Skeletal muscle satellite cell (primary cell): ENCODE data around the gene SSMEM1. TPM values are rescaled to one million over a fixed set of nuclear protein-coding genes. Genes with fewer than 3 reads are reported as not detected.
"Not testable (repeated sequence)": the region's sequence is repeated elsewhere in the genome, so short reads cannot be mapped to it uniquely, and the experiment has no call there.

ENCODE experiments used
- H3K27me3 ChIP-seq: 2 replicates; pipeline ENCODE4 v1.7.0; 2013; ENCODE audit warnings: low read length; ENCODE audit not compliant: control insufficient read depth, insufficient read depth
- H3K36me3 ChIP-seq: 2 replicates; pipeline ENCODE4 v1.7.0; 2013; ENCODE audit warnings: mild to moderate bottlenecking, control low read depth, low read length; ENCODE audit not compliant: insufficient read depth
- H3K4me1 ChIP-seq: 2 replicates; pipeline ENCODE4 v1.7.0; 2013; ENCODE audit warnings: low read length; ENCODE audit not compliant: control insufficient read depth, insufficient read depth
- H3K4me2 ChIP-seq: 2 replicates; pipeline ENCODE4 v1.7.0; 2013; ENCODE audit warnings: mild to moderate bottlenecking, low read length
- H3K4me3 ChIP-seq: 2 replicates; pipeline ENCODE4 v1.7.0; 2013; ENCODE audit warnings: low read length
- H3K9ac ChIP-seq: 2 replicates; pipeline ENCODE4 v1.7.0; 2013; ENCODE audit warnings: mild to moderate bottlenecking, low read depth, low read length, moderate library complexity
- H3K9me3 ChIP-seq: replicated peaks from 2 replicates; pipeline ENCODE4 v1.7.0; 2013; ENCODE audit warnings: mild to moderate bottlenecking, control low read depth, low read length
- total RNA-seq: library from RNA; depleted of rRNA; stranded (reverse); fragments of >200 nt; gene quantifications from 2 replicates; pipeline ENCODE4 v1.2.3, GENCODE V29; 2012; rRNA removed

SSMEM1 gene
- not detected in 2 replicates for total RNA-seq

- H3K4me3 ChIP-seq, result no peak within 1 kb of the TSS
- no peaks in the 10 kb centered on the region for H3K27me3 ChIP-seq
- no peak within 1 kb of the TSS for H3K4me2 ChIP-seq
- peaks cover 6% of the 10 kb centered on the region for H3K36me3 ChIP-seq
- H3K9me3 ChIP-seq, result no peaks in the 10 kb centered on the region
- peaks cover 12% of the 10 kb centered on the region for H3K4me1 ChIP-seq
- H3K9ac ChIP-seq, result no peak within 1 kb of the TSS
Observed at GRCh38 chr7:130207642-130208041, at the start of gene SSMEM1. SSMEM1 (plus strand) TSS chr7:130207860; CDS start chr7:130207911, 51 bp downstream.

- no peaks in the 10 kb centered on the region for H3K27me3 ChIP-seq
- H3K4me3 ChIP-seq, result no peak overlapping the region
- peaks cover 33% of the 10 kb centered on the region for H3K36me3 ChIP-seq
- H3K4me1 ChIP-seq, result no peaks in the 10 kb centered on the region
- no peak overlapping the region for H3K9ac ChIP-seq
- no peak overlapping the region for H3K4me2 ChIP-seq
- H3K9me3 ChIP-seq, result no peaks in the 10 kb centered on the region
Observed at GRCh38 chr7:130160023-130160422, 47.6 kb upstream of the SSMEM1 start.

GRCh38 chr7:130160455-130160854 is 47.2 kb upstream of the SSMEM1 start:
- peaks cover 35% of the 10 kb centered on the region for H3K36me3 ChIP-seq
- no peak overlapping the region for H3K4me3 ChIP-seq
- H3K4me2 ChIP-seq, result no peak overlapping the region
- H3K9me3 ChIP-seq, result no peaks in the 10 kb centered on the region
- H3K9ac ChIP-seq, result no peak overlapping the region
- no peaks in the 10 kb centered on the region for H3K27me3 ChIP-seq
- no peaks in the 10 kb centered on the region for H3K4me1 ChIP-seq

- no peak overlapping the region for H3K9ac ChIP-seq
- peaks cover 38% of the 10 kb centered on the region for H3K36me3 ChIP-seq
- H3K4me2 ChIP-seq, result no peak overlapping the region
- no peaks in the 10 kb centered on the region for H3K9me3 ChIP-seq
- no peak overlapping the region for H3K4me3 ChIP-seq
- no peaks in the 10 kb centered on the region for H3K27me3 ChIP-seq
- no peaks in the 10 kb centered on the region for H3K4me1 ChIP-seq
Observed at GRCh38 chr7:130162196-130162595, 45.5 kb upstream of the SSMEM1 start.

- no peaks in the 10 kb centered on the region for H3K4me1 ChIP-seq
- H3K36me3 ChIP-seq, result peaks cover 36% of the 10 kb centered on the region
- H3K9me3 ChIP-seq, result no peaks in the 10 kb centered on the region
- no peak overlapping the region for H3K9ac ChIP-seq
- H3K4me3 ChIP-seq, result no peak overlapping the region
- H3K4me2 ChIP-seq, result no peak overlapping the region
- H3K27me3 ChIP-seq, result no peaks in the 10 kb centered on the region
Observed at GRCh38 chr7:130174237-130174959, 33.3 kb upstream of the SSMEM1 start.

- Histone ChIP-seq H3K4me2 (no peak overlapping the region), H3K4me3 (no peak overlapping the region), H3K27me3 (no peaks in the 10 kb centered on the region), H3K9me3 (no peaks in the 10 kb centered on the region), H3K36me3 (peaks cover 43% of the 10 kb centered on the region), H3K9ac (no peak overlapping the region), H3K4me1 (no peaks in the 10 kb centered on the region)
Observed at GRCh38 chr7:130178251-130178650, 29.4 kb upstream of the SSMEM1 start.

- Histone ChIP-seq H3K4me2 (no peak overlapping the region), H3K36me3 (peaks cover 30% of the 10 kb centered on the region), H3K9ac (no peak overlapping the region), H3K4me1 (no peaks in the 10 kb centered on the region), H3K27me3 (no peaks in the 10 kb centered on the region), H3K4me3 (no peak overlapping the region), H3K9me3 (no peaks in the 10 kb centered on the region)
Observed at GRCh38 chr7:130179631-130180030, 28.0 kb upstream of the SSMEM1 start.

GRCh38 chr7:130180571-130181262 is 26.9 kb upstream of the SSMEM1 start:
- Histone ChIP-seq H3K4me1 (no peaks in the 10 kb centered on the region), H3K36me3 (peaks cover 29% of the 10 kb centered on the region), H3K4me2 (no peak overlapping the region), H3K4me3 (no peak overlapping the region), H3K9ac (no peak overlapping the region), H3K9me3 (no peaks in the 10 kb centered on the region), H3K27me3 (no peaks in the 10 kb centered on the region)

GRCh38 chr7:130181263-130181605 is 26.4 kb upstream of the SSMEM1 start:
- Histone ChIP-seq H3K27me3 (no peaks in the 10 kb centered on the region), H3K9ac (no peak overlapping the region), H3K36me3 (peaks cover 29% of the 10 kb centered on the region), H3K4me2 (no peak overlapping the region), H3K4me3 (no peak overlapping the region), H3K9me3 (no peaks in the 10 kb centered on the region), H3K4me1 (no peaks in the 10 kb centered on the region)

GRCh38 chr7:130182990-130183389 is 24.7 kb upstream of the SSMEM1 start:
- Histone ChIP-seq H3K4me2 (no peak overlapping the region), H3K9me3 (no peaks in the 10 kb centered on the region), H3K9ac (no peak overlapping the region), H3K4me1 (no peaks in the 10 kb centered on the region), H3K4me3 (no peak overlapping the region), H3K27me3 (no peaks in the 10 kb centered on the region), H3K36me3 (peaks cover 29% of the 10 kb centered on the region)

GRCh38 chr7:130184349-130184748 is 23.3 kb upstream of the SSMEM1 start:
- peaks cover 28% of the 10 kb centered on the region for H3K36me3 ChIP-seq
- not testable (repeated sequence) for H3K4me3 ChIP-seq, H3K9ac ChIP-seq, H3K27me3 ChIP-seq, H3K4me2 ChIP-seq, H3K4me1 ChIP-seq, H3K9me3 ChIP-seq

GRCh38 chr7:130187360-130187759 is 20.3 kb upstream of the SSMEM1 start:
- Histone ChIP-seq H3K27me3 (no peaks in the 10 kb centered on the region), H3K9ac (no peak overlapping the region), H3K36me3 (peaks cover 25% of the 10 kb centered on the region), H3K4me3 (no peak overlapping the region), H3K4me2 (no peak overlapping the region), H3K4me1 (no peaks in the 10 kb centered on the region), H3K9me3 (no peaks in the 10 kb centered on the region)
